Endothelial cell of umbilical vein (primary cell): Measurements from ENCODE around the gene PTOV1. TPM values are rescaled to one million over a fixed set of nuclear protein-coding genes. Genes with fewer than 3 reads are reported as not detected.

Experiments
- BruUV-seq: library from RNA; stranded (reverse); fragments of 400-500 nt; replicated peaks from 2 replicates; lab custom pipeline; 2021; lab: Mats Ljungman, UMichigan
- CTCF ChIA-PET: fragments of 300-600, 350-600 bp; sonication (Branson Sonifier 250); formaldehyde crosslinking; loops from one replicate; lab custom pipeline; 2021; ENCODE audit warnings: antibody characterized with exemption, inconsistent platforms; lab: Charles Lee
- POLR2A ChIA-PET: fragments of 300-600, 350-600 bp; sonication (Branson Sonifier 250); formaldehyde crosslinking; loops from one replicate; lab custom pipeline; 2021; ENCODE audit warnings: antibody characterized with exemption, inconsistent platforms; lab: Charles Lee
- DNase-seq: peaks from one replicate; pipeline ENCODE4 v3.0.0-alpha.2; 2011; ENCODE audit warnings: low read depth, low spot score
- FAIRE-seq: peaks from 2 replicates; lab custom pipeline; 2011; peaks lifted over from hg19 to GRCh38; lab: Jason Lieb, UNC
- H2AFZ ChIP-seq: 2 replicates; pipeline ENCODE4 v1.6.0; 2012; ENCODE audit warnings: low read depth, low read length, control low read depth, inconsistent platforms
- H3K27ac ChIP-seq: 2 replicates; pipeline ENCODE4 v1.5.1; 2011; ENCODE audit warnings: low read depth, mild to moderate bottlenecking, control low read depth, low read length, moderate library complexity; ENCODE audit not compliant: insufficient read depth
- H3K27me3 ChIP-seq, 2 experiments: 2 replicates each; pipeline versions ENCODE4 v1.6.0 to v1.6.1; 2011; ENCODE audit warnings: low read length in 2 of 2, mixed read lengths in 1 of 2; ENCODE audit not compliant: control insufficient read depth in 2 of 2, insufficient read depth in 2 of 2
- H3K36me3 ChIP-seq, 2 experiments: 2 replicates in 1 of 2; 3 replicates in 1 of 2; pipeline ENCODE4 v1.5.1; 2011; ENCODE audit warnings: low read length in 2 of 2, mild to moderate bottlenecking in 1 of 2, moderate library complexity in 1 of 2; ENCODE audit not compliant: control insufficient read depth in 2 of 2, insufficient read depth in 2 of 2; ENCODE audit errors: extremely low read depth in 1 of 2
- H3K4me1 ChIP-seq: 3 replicates; pipeline ENCODE4 v1.5.1; 2011; ENCODE audit warnings: mild to moderate bottlenecking, low read length; ENCODE audit not compliant: control insufficient read depth, insufficient read depth; ENCODE audit errors: extremely low read depth
- H3K4me2 ChIP-seq: 2 replicates; pipeline ENCODE4 v1.6.1; 2011; ENCODE audit warnings: low read length, control low read depth, mixed read lengths; ENCODE audit not compliant: insufficient read depth
- H3K4me3 ChIP-seq, 3 experiments: fragments of 200-600 bp in 1 of 3; sonication (generic), shearing (Covaris generic) in 1 of 3; replicated peaks in 1 of 3; 2 replicates each; pipeline ENCODE4 v1.5.1; 2011 to 2016; ENCODE audit warnings: control low read depth in 3 of 3, low read length in 3 of 3, mild to moderate bottlenecking in 2 of 3, inconsistent platforms in 1 of 3, low read depth in 1 of 3, moderate library complexity in 1 of 3; ENCODE audit not compliant: insufficient read depth in 1 of 3
- H3K79me2 ChIP-seq: 2 replicates; pipeline ENCODE4 v1.6.0; 2012; ENCODE audit warnings: low read length, inconsistent platforms; ENCODE audit not compliant: control insufficient read depth, insufficient read depth
- H3K9ac ChIP-seq: replicated peaks from 2 replicates; pipeline ENCODE3; 2011; ENCODE audit warnings: low read length, control low read depth; ENCODE audit not compliant: insufficient read depth; ENCODE audit errors: extremely low read depth
- H3K9me1 ChIP-seq: replicated peaks from 3 replicates; pipeline ENCODE4 v1.6.0; 2011; ENCODE audit warnings: mild to moderate bottlenecking, low read length; ENCODE audit not compliant: control insufficient read depth, insufficient read depth; ENCODE audit errors: extremely low read depth
- H3K9me3 ChIP-seq: replicated peaks from 2 replicates; pipeline ENCODE4 v1.5.1; 2012; ENCODE audit warnings: low read length, inconsistent platforms; ENCODE audit not compliant: control insufficient read depth, insufficient read depth
- H4K20me1 ChIP-seq: replicated peaks from 2 replicates; pipeline ENCODE3; 2011; ENCODE audit warnings: mild to moderate bottlenecking, low read length; ENCODE audit not compliant: control insufficient read depth, insufficient read depth; ENCODE audit errors: extremely low read depth
- CTCF ChIP-seq, 2 donors: IDR thresholded peaks; 1 replicate in 1 of 2; 2 replicates in 1 of 2; pipeline ENCODE4 v1.5.1; 2011; ENCODE audit warnings: low read length in 2 of 2, mild to moderate bottlenecking in 2 of 2, moderate library complexity in 2 of 2, control low read depth in 1 of 2, inconsistent platforms in 1 of 2, low read depth in 1 of 2; ENCODE audit not compliant: insufficient read depth in 1 of 2; ENCODE audit errors: extremely low read depth in 1 of 2
- EZH2 ChIP-seq: IDR thresholded peaks from 2 replicates; pipeline ENCODE4 v1.6.1; 2012; ENCODE audit warnings: borderline replicate concordance, low read depth, mild to moderate bottlenecking, moderate library complexity, low read length, inconsistent platforms; ENCODE audit not compliant: severe bottlenecking
- MAX ChIP-seq: IDR thresholded peaks from 2 replicates; pipeline ENCODE4 v1.6.1; 2011; ENCODE audit not compliant: insufficient read depth, insufficient read length
- dilution Hi-C: fragments of 300-500 bp; cut with MboI; formaldehyde crosslinking; loops from one replicate; pipeline ENCODE4 v1.15.0; 2019; ENCODE audit warnings: low sequenced_read_pairs; ENCODE audit not compliant: extremely low pct_ligation_motif_present
- intact Hi-C: fragments of 100-400 bp; cut with micrococcal nuclease; formaldehyde crosslinking; loops from one replicate; pipeline ENCODE4 v1.10.0; 2022
- polyA plus RNA-seq, 4 experiments: library from polyadenylated mRNA; depleted of rRNA in 3 of 4; stranded (reverse) in 3 of 4; unstranded in 1 of 4; fragments of >200 nt; gene quantifications; 2 replicates each; pipeline versions ENCODE4 v1.2.1 to v1.2.3, GENCODE V29; 2011 to 2012; ENCODE audit warnings: missing spikeins in 1 of 4
- total RNA-seq: library from RNA; stranded (reverse); gene quantifications from 2 replicates; pipeline ENCODE4 v1.2.3, GENCODE V29; 2021

Gene PTOV1
- total and polyA plus RNA-seq, 2 donors (not counting 3 experiments of a cell fraction or from before 2014, with no cell fraction given), result 116 to 184 TPM

- CTCF ChIA-PET, result interaction anchor here (0.8 to 2.0 kb wide), 8 partner anchors 12 to 136 kb away, joined by 3 to 15 read pairs (median 4); partner anchors contain the start of genes PRMT1 and PTOV1
- Histone ChIP-seq H3K9ac (peak within 1 kb of the TSS; percentile 95), H2AFZ (peak within 1 kb of the TSS; percentile 73), H3K4me1 (peaks cover 23% of the 10 kb centered on the region), H3K4me2 (peak within 1 kb of the TSS; percentile 80), H3K9me1 (no peaks in the 10 kb centered on the region), H4K20me1 (no peaks in the 10 kb centered on the region), H3K27me3 (no peaks in the 10 kb centered on the region), H3K9me3 (no peaks in the 10 kb centered on the region), H3K79me2 (peaks cover under 1% of the 10 kb centered on the region), H3K4me3 (peak within 1 kb of the TSS; percentile 57 to 88 (median 59)), H3K36me3 (no peaks in the 10 kb centered on the region), H3K27ac (peak within 1 kb of the TSS; percentile 93)
- intact Hi-C loops (loop anchor here (1.0 to 2.0 kb wide), 4 partner anchors 37 to 64 kb away; partner anchors contain the start of genes AKT1S1, PNKP and TBC1D17), dilution Hi-C loops (no loop called here)
- DNase-seq (peak; percentile 99), FAIRE-seq (peak; percentile 98)
- peak; percentile 34 for TF ChIP-seq MAX
- TF ChIP-seq CTCF (IDR thresholded peaks at IDR 0.05; ENCODE audit: extremely low read depth in 1 of 2, insufficient read depth in 1 of 2, low read depth in 1 of 2, low read length in 2 of 2), result peak; percentile 17 to 53
- TF ChIP-seq EZH2, result no peak
- POLR2A ChIA-PET, result interaction anchor here (0.7 kb wide), 1 partner anchor 11 kb away, joined by 3 read pairs; no protein-coding TSS in a partner anchor
- BruUV-seq, result no TSS peak
These were observed 37.7 kb upstream of the PTOV1 start, which contains the start of gene FUZ for GRCh38 chr19:49812997-49813861. Gene FUZ, minus strand, starts transcription at chr19:49813292. Its CDS starts 186 bp downstream, at chr19:49813106.
